ENCODE measurements around the gene RSRP1.

DNA sequence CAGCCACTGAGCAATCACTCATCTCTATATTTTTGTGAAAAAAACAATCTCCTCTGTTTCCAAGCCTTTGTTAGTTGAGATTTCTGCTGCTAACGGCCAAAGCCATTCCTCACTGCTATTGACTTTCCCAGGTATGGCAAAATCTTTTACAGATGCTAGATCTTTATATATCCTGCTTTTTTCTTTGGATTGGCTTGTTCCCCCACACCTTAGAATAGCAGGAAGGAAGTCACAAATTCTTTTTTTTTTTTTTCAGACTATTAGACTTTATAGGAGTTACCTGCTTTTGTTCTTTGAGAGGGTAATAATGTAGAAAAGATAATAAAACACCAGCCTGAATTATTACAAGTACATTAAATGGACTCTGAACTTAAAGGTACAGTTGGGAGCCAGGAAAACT, 39.2 kb downstream of the RSRP1 start:
- TF ChIP-seq GATA2 (IDR thresholded peaks at IDR 0.05; ENCODE audit: low read depth, low read length) (no peak), GATA3 (IDR thresholded peaks at IDR 0.05; ENCODE audit: low read depth, low read length) (no peak)
